Heart right ventricle (tissue), 16 donors: Measurements from ENCODE around the gene PVALB. TPM values are rescaled to one million over a fixed set of nuclear protein-coding genes. Genes with fewer than 3 reads are reported as not detected.

Experiments
- ATAC-seq, 8 donors: fragments of 200-7000 bp; cut with Tn5 transposase; one replicate each; pipeline ENCODE4 v1.9.1; 2020; ENCODE audit warnings: mild to moderate bottlenecking in 8 of 8, moderate library complexity in 8 of 8, moderate number of reproducible peaks in 1 of 8
- DNase-seq, 2 donors: peaks; one replicate each; pipeline ENCODE4 v3.0.0-alpha.2; 2020
- H3K27ac ChIP-seq, 10 donors: fragments of 200-600 bp; sonication (generic) in 2 of 10; one replicate each; pipeline versions ENCODE4 v1.5.0 to v1.8.0; 2020 to 2022; ENCODE audit warnings: mild to moderate bottlenecking in 3 of 10
- H3K27me3 ChIP-seq, 7 donors: fragments of 200-600 bp; one replicate each; pipeline ENCODE4 v1.8.0; 2021 to 2022; ENCODE audit warnings: mild to moderate bottlenecking in 2 of 7
- H3K36me3 ChIP-seq, 9 donors: fragments of 200-600 bp; sonication (generic) in 1 of 9; one replicate each; pipeline versions ENCODE4 v1.5.0 to v1.8.0; 2020 to 2022; ENCODE audit warnings: mild to moderate bottlenecking in 2 of 9
- H3K4me1 ChIP-seq, 9 donors: fragments of 200-600 bp; sonication (generic) in 1 of 9; one replicate each; pipeline versions ENCODE4 v1.5.0 to v1.8.0; 2020 to 2022; ENCODE audit warnings: mild to moderate bottlenecking in 4 of 9
- H3K4me3 ChIP-seq, 10 donors: fragments of 200-600 bp; sonication (generic) in 2 of 10; one replicate each; pipeline versions ENCODE4 v1.5.0 to v1.8.0; 2020 to 2022; ENCODE audit warnings: mild to moderate bottlenecking in 7 of 10, moderate library complexity in 2 of 10
- H3K9me3 ChIP-seq, 11 donors: fragments of 200-600 bp in 10 of 11; sonication (generic) in 2 of 11; one replicate each; pipeline versions ENCODE4 v1.5.0 to v1.8.0; 2013 to 2022; ENCODE audit warnings: mild to moderate bottlenecking in 2 of 11, control low read depth in 1 of 11, moderate library complexity in 1 of 11
- CTCF ChIP-seq, 9 donors: fragments of 200-600 bp; sonication (generic) in 2 of 9; IDR thresholded peaks; one replicate each; pipeline versions ENCODE4 v1.5.0 to v1.8.0; 2021 to 2022; ENCODE audit warnings: antibody characterized with exemption in 9 of 9, mild to moderate bottlenecking in 5 of 9, moderate library complexity in 1 of 9
- WGBS, 2 donors: extraction: QIAGEN DNeasy Blood & Tissue Kit; methylation state at CpG; one replicate each; pipeline ENCODE4 v1.1.7; 2013; ENCODE audit warnings: inconsistent platforms in 1 of 2; 5-methylcytosine and 5-hydroxymethylcytosine counted together
- intact Hi-C, 10 donors: fragments of 100-400 bp; cut with DNase I; formaldehyde crosslinking; loops; one replicate each; pipeline versions ENCODE4 v1.11.1 to v1.14.2; 2022
- polyA plus RNA-seq, 2 donors: library from polyadenylated mRNA; stranded (reverse); fragments of 200-250 nt; gene quantifications; one replicate each; pipeline ENCODE4 v1.2.3, GENCODE V29; 2013
- total RNA-seq, 10 donors: library from RNA; stranded (reverse); fragmentation: NEBNext Ultra II Directional in 3 of 10; extraction: Animal tissue kit (Norgen Biotek cat#: 25700) in 3 of 10; gene quantifications; one replicate each; pipeline versions ENCODE4 v1.2.1 to v1.2.4, GENCODE V29; 2021 to 2023
- donor health status: Arrhythmogenic right ventricular cardiomyopathy.
- donor health status: ischemic (EF 13 %, LVEDD 7.1; RV severe dilation, severe dysfunction).
- donor health status: healthy with polysubstance abuse.
- donor health status: DM: no; HTN: yes; CAD: no.
- donor health status: DM: no; HTN: no; CAD: no.
- donor health status: ischemic (EF 25% LVEDD 6.9; RV normal size, moderate dysfunction).
- donor health status: ischemic (EF 25% LVEDD 5.7; RV mildly dilated, moderate dysfunction).
- donor health status: healthy.
- donor health status: DM: yes; HTN: yes; CAD: no.
- donor health status: Ischemic cardiomyopathy.
- donor health status: ischemic (EF 35%, LVEDD 5.7; RV mildly dilated, moderate dysfunction).
- donor health status: nonischemic (EF 11% LVEDD 7.7; RV severe dilation, severe dysfunction).
- donor health status: DM: yes; HTN: yes; CAD: no.
- donor health status: PGD.
- donor health status: ischemic (EF 29% LVEDD 5.4; RV normal size, mild dysfunction).
- donor health status: nonischemic (EF 23%, LVEDD 6.1; RV moderate dilation, normal function).

Gene PVALB
- total and polyA plus RNA-seq, 12 donors = not detected

DNA sequence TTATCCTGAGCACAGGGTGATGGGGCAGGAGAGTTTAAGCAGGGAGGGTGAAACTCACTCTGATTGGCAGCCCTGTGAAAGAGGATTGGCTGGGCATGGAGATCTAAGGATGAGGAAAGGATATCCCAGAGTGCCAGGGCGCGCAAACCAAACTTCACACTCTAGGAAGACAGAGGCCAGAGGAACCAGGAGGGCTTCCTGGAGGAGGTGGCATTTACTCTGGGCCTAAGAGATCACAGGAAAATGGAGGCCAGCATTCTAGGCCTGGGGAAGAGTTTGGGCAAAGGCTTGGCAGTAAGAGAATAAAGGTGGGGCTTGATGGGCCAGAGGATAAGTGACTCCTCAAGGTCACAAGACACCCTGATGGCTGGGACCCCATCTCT is 43.6 kb upstream of the PVALB start:
- Histone ChIP-seq H3K36me3 (peaks cover 0 to 8% (median 0%) of the 10 kb centered on the region in 9 donors), H3K4me3 (peak overlapping the region in 1 of 10 donors; percentile 55), H3K27ac (peak overlapping the region in 4 of 10 donors; percentile 9 to 95 (median 25)), H3K4me1 (peaks cover 0 to 78% (median 8%) of the 10 kb centered on the region in 9 donors), H3K27me3 (peaks cover 0 to 11% (median 6%) of the 10 kb centered on the region in 7 donors), H3K9me3 (no peaks in the 10 kb centered on the region)
- 100% methylated on average over 2 of the region's 2 CpGs for WGBS, 2 donors
- intact Hi-C loops = no loop called here
- no peak for DNase-seq
- ATAC-seq = no peak
- TF ChIP-seq CTCF (IDR thresholded peaks at IDR 0.05) = no peak

DNA sequence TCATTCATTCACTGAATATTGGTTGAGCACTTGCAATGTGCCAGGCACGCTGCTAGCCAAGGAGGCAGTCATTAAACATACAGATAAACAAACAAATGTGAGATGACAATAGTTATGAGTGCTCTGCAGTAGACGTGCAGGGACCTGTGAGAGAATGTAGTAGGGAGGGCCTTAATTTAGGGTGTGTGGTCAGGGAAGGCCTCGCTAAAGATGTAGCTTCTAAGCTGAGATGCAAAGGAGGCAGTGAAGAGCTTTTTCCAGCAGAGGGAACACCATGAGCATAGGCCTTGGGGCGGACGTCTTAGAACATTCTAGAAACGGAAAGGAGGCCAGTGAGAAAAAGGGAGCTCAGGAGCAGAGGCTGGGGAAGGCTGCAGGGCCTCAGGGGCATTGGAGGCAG is 43.2 kb upstream of the PVALB start:
- H3K9me3 ChIP-seq = no peaks in the 10 kb centered on the region
- no peak for ATAC-seq
- no peak overlapping the region for H3K4me3 ChIP-seq
- intact Hi-C loops = no loop called here
- H3K27ac ChIP-seq = peak overlapping the region in 4 of 10 donors; percentile 9 to 95 (median 25)
- peaks cover 0 to 73% (median 8%) of the 10 kb centered on the region in 9 donors for H3K4me1 ChIP-seq
- DNase-seq = no peak
- peaks cover 0 to 10% (median 4%) of the 10 kb centered on the region in 7 donors for H3K27me3 ChIP-seq
- no peak for TF ChIP-seq CTCF (IDR thresholded peaks at IDR 0.05)
- 64 to 77% methylated on average over 6 of the region's 6 CpGs for WGBS, 2 donors
- H3K36me3 ChIP-seq = peaks cover 0 to 4% (median 0%) of the 10 kb centered on the region in 9 donors

DNA sequence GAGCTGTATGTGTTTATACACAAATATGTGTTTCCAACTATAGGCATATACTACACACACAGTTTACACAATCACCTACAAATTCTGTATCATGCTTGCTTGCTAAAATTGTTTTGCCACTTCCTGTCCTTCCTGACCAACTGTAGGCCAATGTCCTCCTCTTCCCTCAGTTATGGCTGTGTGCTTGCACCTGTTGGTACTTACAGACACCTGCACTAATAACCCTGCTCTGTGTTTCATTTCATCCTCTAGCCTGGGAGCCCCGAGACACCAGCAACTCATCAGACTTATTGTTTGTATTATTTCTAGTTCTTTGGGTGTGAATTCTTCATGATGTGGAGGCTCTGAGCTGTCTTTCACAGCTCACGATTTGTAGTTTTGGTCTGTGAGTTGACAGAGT is 42.1 kb upstream of the PVALB start:
- Histone ChIP-seq H3K27ac (peak overlapping the region in 1 of 10 donors; percentile 95), H3K27me3 (peaks cover 0 to 10% (median 0%) of the 10 kb centered on the region in 7 donors), H3K36me3 (no peaks in the 10 kb centered on the region), H3K9me3 (no peaks in the 10 kb centered on the region), H3K4me3 (no peak overlapping the region), H3K4me1 (peaks cover 0 to 63% (median 8%) of the 10 kb centered on the region in 9 donors)
- intact Hi-C loops = loop anchor here in 8 of 10 donors (5.0 kb wide), 4 partner anchors 77 to 312 kb away; partner anchors contain the start of gene IFT27 (in 1 of the 8)
- no peak for DNase-seq
- WGBS, 2 donors = 90 to 91% methylated on average over 2 of the region's 2 CpGs
- ATAC-seq = no peak
- TF ChIP-seq CTCF (IDR thresholded peaks at IDR 0.05) = no peak

GRCh38 chr22:36858156-36858555 is 41.3 kb upstream of the PVALB start:
- TF ChIP-seq CTCF (IDR thresholded peaks at IDR 0.05) = no peak
- Histone ChIP-seq H3K4me1 (peaks cover 0 to 60% (median 8%) of the 10 kb centered on the region in 9 donors), H3K27me3 (peaks cover 0 to 10% (median 0%) of the 10 kb centered on the region in 7 donors), H3K9me3 (no peaks in the 10 kb centered on the region), H3K4me3 (no peak overlapping the region), H3K36me3 (no peaks in the 10 kb centered on the region), H3K27ac (peak overlapping the region in 1 of 10 donors; percentile 95)
- no peak for DNase-seq
- WGBS, 2 donors = 65 to 66% methylated on average over 9 of the region's 9 CpGs
- ATAC-seq = no peak
- intact Hi-C loops = loop anchor here in 8 of 10 donors (5.0 kb wide), 4 partner anchors 76 to 311 kb away; partner anchors contain the start of gene IFT27 (in 1 of the 8)
